Stimulated activated CD4-positive, alpha-beta T cell treated with anti-CD3 and anti-CD28 coated beads, Interleukin-15, amount 100 ng/mL, for 48 hours (primary cell): ENCODE data around the gene CELA1.

Experiments used
- DNase-seq, 2 donors: peaks; one replicate each; pipeline ENCODE4 v3.0.0-alpha.2; 2020; ENCODE audit warnings: low read depth in 2 of 2

The CELA1 gene

GRCh38 chr12:51374856-51375255 is 28.4 kb upstream of the CELA1 start:
- DNase-seq, result no peak

- DNase-seq, result no peak
Measured at GRCh38 chr12:51374361-51374760, 27.9 kb upstream of the CELA1 start.

GRCh38 chr12:51373187-51373586 is 26.7 kb upstream of the CELA1 start:
- no peak for DNase-seq

GRCh38 chr12:51372021-51372420 is 25.5 kb upstream of the CELA1 start:
- DNase-seq, result no peak

- DNase-seq, result no peak
Measured at GRCh38 chr12:51371295-51371953, 24.9 kb upstream of the CELA1 start.

- no peak for DNase-seq
Measured at GRCh38 chr12:51370667-51371066, 24.2 kb upstream of the CELA1 start.

GRCh38 chr12:51369581-51369980 is 23.1 kb upstream of the CELA1 start:
- no peak for DNase-seq

- DNase-seq, result peak; percentile 77 to 84
Measured at GRCh38 chr12:51368640-51369517, 22.4 kb upstream of the CELA1 start.

- no peak for DNase-seq
Measured at GRCh38 chr12:51365276-51365675, 18.8 kb upstream of the CELA1 start.

- DNase-seq, result no peak
Measured at GRCh38 chr12:51364001-51364400, 17.5 kb upstream of the CELA1 start.

- DNase-seq, result no peak
Measured at GRCh38 chr12:51362747-51363342, 16.4 kb upstream of the CELA1 start.

- no peak for DNase-seq
Measured at GRCh38 chr12:51362307-51362706, 15.8 kb upstream of the CELA1 start.

GRCh38 chr12:51361161-51362016 is 14.9 kb upstream of the CELA1 start:
- no peak for DNase-seq

- DNase-seq, result no peak
Measured at GRCh38 chr12:51360315-51360714, 13.8 kb upstream of the CELA1 start.

GRCh38 chr12:51359851-51360250 is 13.4 kb upstream of the CELA1 start:
- DNase-seq, result no peak

- DNase-seq, result no peak
Measured at GRCh38 chr12:51358496-51358895, 12.0 kb upstream of the CELA1 start.

GRCh38 chr12:51357374-51358047 is 11.0 kb upstream of the CELA1 start:
- DNase-seq, result no peak

GRCh38 chr12:51351913-51352532 is 5.5 kb upstream of the CELA1 start:
- DNase-seq, result peak in 1 of 2 donors; percentile 25

GRCh38 chr12:51349026-51349425 is 2.5 kb upstream of the CELA1 start:
- DNase-seq, result no peak

- DNase-seq, result no peak
Measured at GRCh38 chr12:51348116-51348515, 1.6 kb upstream of the CELA1 start.

GRCh38 chr12:51345681-51346080 is 798 bp downstream of the CELA1 start:
- no peak for DNase-seq
